ENCODE measurements around the gene C2.

GRCh38 chr6:31935021-31935420 lies 7.5 kb downstream of the C2 start:
- TF ChIP-seq SP1 (CRISPR knock-in tag; conservative IDR thresholded peaks at IDR 0.05), result no peak
- no peak for TF ChIP-seq FOXP1 (CRISPR knock-in tag; IDR thresholded peaks at IDR 0.05; ENCODE audit: borderline replicate concordance)
- TF ChIP-seq, protein P1, sequence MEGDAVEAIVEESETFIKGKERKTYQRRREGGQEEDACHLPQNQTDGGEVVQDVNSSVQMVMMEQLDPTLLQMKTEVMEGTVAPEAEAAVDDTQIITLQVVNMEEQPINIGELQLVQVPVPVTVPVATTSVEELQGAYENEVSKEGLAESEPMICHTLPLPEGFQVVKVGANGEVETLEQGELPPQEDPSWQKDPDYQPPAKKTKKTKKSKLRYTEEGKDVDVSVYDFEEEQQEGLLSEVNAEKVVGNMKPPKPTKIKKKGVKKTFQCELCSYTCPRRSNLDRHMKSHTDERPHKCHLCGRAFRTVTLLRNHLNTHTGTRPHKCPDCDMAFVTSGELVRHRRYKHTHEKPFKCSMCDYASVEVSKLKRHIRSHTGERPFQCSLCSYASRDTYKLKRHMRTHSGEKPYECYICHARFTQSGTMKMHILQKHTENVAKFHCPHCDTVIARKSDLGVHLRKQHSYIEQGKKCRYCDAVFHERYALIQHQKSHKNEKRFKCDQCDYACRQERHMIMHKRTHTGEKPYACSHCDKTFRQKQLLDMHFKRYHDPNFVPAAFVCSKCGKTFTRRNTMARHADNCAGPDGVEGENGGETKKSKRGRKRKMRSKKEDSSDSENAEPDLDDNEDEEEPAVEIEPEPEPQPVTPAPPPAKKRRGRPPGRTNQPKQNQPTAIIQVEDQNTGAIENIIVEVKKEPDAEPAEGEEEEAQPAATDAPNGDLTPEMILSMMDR (IDR thresholded peaks at IDR 0.05), result no peak
- TF ChIP-seq, protein P2, sequence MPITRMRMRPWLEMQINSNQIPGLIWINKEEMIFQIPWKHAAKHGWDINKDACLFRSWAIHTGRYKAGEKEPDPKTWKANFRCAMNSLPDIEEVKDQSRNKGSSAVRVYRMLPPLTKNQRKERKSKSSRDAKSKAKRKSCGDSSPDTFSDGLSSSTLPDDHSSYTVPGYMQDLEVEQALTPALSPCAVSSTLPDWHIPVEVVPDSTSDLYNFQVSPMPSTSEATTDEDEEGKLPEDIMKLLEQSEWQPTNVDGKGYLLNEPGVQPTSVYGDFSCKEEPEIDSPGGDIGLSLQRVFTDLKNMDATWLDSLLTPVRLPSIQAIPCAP (CRISPR knock-in tag; IDR thresholded peaks at IDR 0.05), result no peak
- TF ChIP-seq, protein P3, sequence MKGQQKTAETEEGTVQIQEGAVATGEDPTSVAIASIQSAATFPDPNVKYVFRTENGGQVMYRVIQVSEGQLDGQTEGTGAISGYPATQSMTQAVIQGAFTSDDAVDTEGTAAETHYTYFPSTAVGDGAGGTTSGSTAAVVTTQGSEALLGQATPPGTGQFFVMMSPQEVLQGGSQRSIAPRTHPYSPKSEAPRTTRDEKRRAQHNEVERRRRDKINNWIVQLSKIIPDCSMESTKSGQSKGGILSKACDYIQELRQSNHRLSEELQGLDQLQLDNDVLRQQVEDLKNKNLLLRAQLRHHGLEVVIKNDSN (CRISPR knock-in tag; IDR thresholded peaks at IDR 0.05), result no peak
- no peak for TF ChIP-seq E2F1 (CRISPR knock-in tag; IDR thresholded peaks at IDR 0.05)
- TF ChIP-seq ZNF512 (CRISPR knock-in tag; IDR thresholded peaks at IDR 0.05; ENCODE audit: borderline replicate concordance), result no peak
- TF ChIP-seq, protein P4, sequence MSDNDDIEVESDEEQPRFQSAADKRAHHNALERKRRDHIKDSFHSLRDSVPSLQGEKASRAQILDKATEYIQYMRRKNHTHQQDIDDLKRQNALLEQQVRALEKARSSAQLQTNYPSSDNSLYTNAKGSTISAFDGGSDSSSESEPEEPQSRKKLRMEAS (CRISPR knock-in tag; IDR thresholded peaks at IDR 0.05), result no peak
- TF ChIP-seq USF2 (CRISPR knock-in tag; IDR thresholded peaks at IDR 0.05), result no peak
- no peak for TF ChIP-seq ESRRA (CRISPR knock-in tag; IDR thresholded peaks at IDR 0.05; ENCODE audit: borderline replicate concordance)
